ENCODE results near the gene SLIT3. TPM values are rescaled to one million over a fixed set of nuclear protein-coding genes. Genes with fewer than 3 reads are reported as not detected.

The SLIT3 gene
- total RNA-seq, 1 donor from 2014 or later = 70.0 TPM

GRCh38 chr5:169258372-169259000, 42.5 kb downstream of the SLIT3 start:
- DNase-seq = no peak
- ATAC-seq = no peak
- no peaks in the 10 kb centered on the region for H3K4me1 ChIP-seq
- H3K27ac ChIP-seq = no peak overlapping the region
- no peak overlapping the region for H3K4me3 ChIP-seq
- intact Hi-C loops (cut with DNase I) = no loop called here
- no peaks in the 10 kb centered on the region for H3K27me3 ChIP-seq
- H3K9me3 ChIP-seq = no peaks in the 10 kb centered on the region
- H3K36me3 ChIP-seq = no peaks in the 10 kb centered on the region
- no peak for TF ChIP-seq CTCF (IDR thresholded peaks at IDR 0.05)

GRCh38 chr5:169256191-169256590, 44.7 kb downstream of the SLIT3 start:
- no peak for ATAC-seq

GRCh38 chr5:169253071-169253470, 47.9 kb downstream of the SLIT3 start:
- no peak for ATAC-seq
- DNase-seq = no peak
- H3K9me3 ChIP-seq = no peaks in the 10 kb centered on the region
- no peak overlapping the region for H3K27ac ChIP-seq
- H3K4me3 ChIP-seq = no peak overlapping the region
- no peaks in the 10 kb centered on the region for H3K27me3 ChIP-seq
- no peak for TF ChIP-seq CTCF (IDR thresholded peaks at IDR 0.05)
- H3K36me3 ChIP-seq = no peaks in the 10 kb centered on the region
- intact Hi-C loops (cut with DNase I) = no loop called here
- no peaks in the 10 kb centered on the region for H3K4me1 ChIP-seq

More at GRCh38 chr5:169256191-169256590, 44.7 kb downstream of the SLIT3 start:
- TF ChIP-seq CTCF (IDR thresholded peaks at IDR 0.05) = no peak
- Histone ChIP-seq H3K4me3 (no peak overlapping the region), H3K36me3 (no peaks in the 10 kb centered on the region), H3K27me3 (no peaks in the 10 kb centered on the region), H3K9me3 (no peaks in the 10 kb centered on the region), H3K4me1 (no peaks in the 10 kb centered on the region), H3K27ac (no peak overlapping the region)
- DNase-seq = no peak
- intact Hi-C loops (cut with DNase I) = no loop called here

- Histone ChIP-seq H3K27ac (no peak overlapping the region), H3K4me1 (no peaks in the 10 kb centered on the region), H3K4me3 (no peak overlapping the region), H3K27me3 (no peaks in the 10 kb centered on the region), H3K9me3 (no peaks in the 10 kb centered on the region), H3K36me3 (no peaks in the 10 kb centered on the region)
- DNase-seq (no peak), ATAC-seq (no peak)
- intact Hi-C loops (cut with DNase I) = no loop called here
- TF ChIP-seq CTCF (IDR thresholded peaks at IDR 0.05) = no peak
Observed at GRCh38 chr5:169251333-169252084, 49.4 kb downstream of the SLIT3 start.

- no peaks in the 10 kb centered on the region for H3K4me1 ChIP-seq
- TF ChIP-seq CTCF (IDR thresholded peaks at IDR 0.05) = no peak
- H3K27me3 ChIP-seq = no peaks in the 10 kb centered on the region
- no peak overlapping the region for H3K4me3 ChIP-seq
- no peaks in the 10 kb centered on the region for H3K36me3 ChIP-seq
- H3K27ac ChIP-seq = no peak overlapping the region
- intact Hi-C loops (cut with DNase I) = no loop called here
- no peaks in the 10 kb centered on the region for H3K9me3 ChIP-seq
- no peak for ATAC-seq
- DNase-seq = no peak
Observed at GRCh38 chr5:169250887-169251286, 50.1 kb downstream of the SLIT3 start.

All from upper lobe of right lung (tissue), 1 donor.